GM21619 (cell line): ENCODE results near the gene PFN1.
"Not testable (repeated sequence)": the region's sequence is repeated elsewhere in the genome, so short reads cannot be mapped to it uniquely, and the experiment has no call there.

Experiments
- ATAC-seq: cut with Tn5 transposase; IDR thresholded peaks from one replicate; pipeline ENCODE4 v1.9.1; 2021; ENCODE audit not compliant: unreplicated experiment

The PFN1 gene

DNA sequence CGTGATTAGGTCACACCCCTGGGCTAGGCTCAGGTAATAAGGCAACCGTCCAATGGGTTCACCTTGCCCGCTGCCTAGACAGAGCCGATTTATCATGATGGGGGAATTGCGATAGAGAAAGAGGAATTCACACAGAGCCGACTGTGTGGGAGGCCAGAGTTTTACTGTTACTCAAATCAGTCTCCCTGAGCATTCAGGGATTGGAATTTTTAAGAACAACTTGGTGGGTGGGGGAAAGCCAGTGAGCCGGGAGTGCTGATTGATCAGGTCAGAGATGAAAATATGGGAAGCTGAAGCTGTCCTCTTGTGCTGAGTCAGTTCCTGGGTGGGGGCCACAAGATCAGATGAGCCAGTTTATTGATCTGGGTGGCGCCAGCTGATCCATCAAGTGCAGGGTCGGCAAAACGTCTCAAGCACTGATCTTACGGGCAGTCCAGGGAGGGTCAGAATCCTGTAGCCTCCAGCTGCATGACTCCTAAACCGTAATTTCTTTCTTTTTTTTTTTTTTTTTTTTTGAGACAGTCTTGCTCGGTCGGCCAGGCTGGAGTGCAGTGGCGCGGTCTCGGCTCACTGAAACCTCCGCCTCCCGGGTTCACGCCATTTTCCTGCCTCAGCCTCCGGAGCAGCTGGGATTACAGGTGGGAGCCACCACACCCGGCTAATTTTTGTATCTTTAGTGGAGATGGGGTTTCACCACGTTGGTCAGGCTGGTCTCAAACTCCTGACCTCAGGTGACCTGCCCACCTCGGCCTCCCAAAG lies 21.6 kb downstream of the PFN1 start:
- ATAC-seq, result not testable (repeated sequence)

DNA sequence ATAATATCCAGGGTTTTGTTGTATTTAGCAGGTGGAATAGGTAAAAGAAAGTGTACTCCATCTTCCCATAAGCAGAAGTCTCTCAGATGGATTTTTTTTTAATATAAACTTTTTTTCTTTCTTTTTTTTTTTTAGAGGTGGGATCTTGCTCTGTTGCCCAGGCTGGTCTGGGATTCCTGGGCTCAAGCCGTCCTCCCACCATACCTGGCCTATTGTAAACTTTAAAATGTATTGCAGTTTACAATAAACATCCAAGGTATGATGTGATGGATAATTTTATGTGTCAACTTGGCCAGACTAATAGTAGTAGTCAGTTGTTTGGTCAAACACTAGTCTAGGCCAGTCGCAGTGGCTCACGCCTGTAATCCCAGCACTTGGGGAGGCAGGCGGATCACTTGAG lies 27.0 kb downstream of the PFN1 start:
- no peak for ATAC-seq

DNA sequence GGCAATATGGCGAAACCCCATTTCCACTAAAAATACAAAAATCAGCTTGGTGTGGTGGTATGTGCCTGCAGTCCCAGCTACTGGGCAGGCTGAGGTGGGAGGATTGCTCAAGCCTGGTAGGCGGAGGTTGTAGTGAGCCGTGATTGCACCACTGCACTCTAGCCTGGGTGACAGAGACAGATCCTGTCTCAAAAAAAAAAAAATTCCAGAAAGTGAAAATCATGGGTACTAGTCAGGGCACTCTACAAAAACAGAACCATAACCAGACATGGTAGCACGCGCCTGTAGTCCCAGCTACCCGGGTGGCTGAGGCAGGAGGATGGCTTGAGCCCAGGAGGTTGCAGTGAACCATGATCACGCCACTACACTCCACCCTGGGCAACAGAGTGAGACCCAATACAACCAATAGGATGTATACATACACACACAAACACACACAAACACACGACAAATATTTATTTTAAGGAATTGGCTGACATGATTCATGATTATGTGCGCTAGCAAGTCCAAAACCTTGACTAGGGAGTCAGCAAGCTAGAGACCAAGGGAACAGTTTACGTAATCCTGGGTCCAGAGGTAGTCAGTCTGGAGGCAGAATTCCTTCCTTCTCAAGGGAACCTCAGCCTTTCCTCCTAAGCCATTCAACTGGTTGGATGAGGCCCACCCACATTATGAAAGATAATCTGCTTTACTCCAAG lies 27.8 kb downstream of the PFN1 start:
- ATAC-seq, result no peak

DNA sequence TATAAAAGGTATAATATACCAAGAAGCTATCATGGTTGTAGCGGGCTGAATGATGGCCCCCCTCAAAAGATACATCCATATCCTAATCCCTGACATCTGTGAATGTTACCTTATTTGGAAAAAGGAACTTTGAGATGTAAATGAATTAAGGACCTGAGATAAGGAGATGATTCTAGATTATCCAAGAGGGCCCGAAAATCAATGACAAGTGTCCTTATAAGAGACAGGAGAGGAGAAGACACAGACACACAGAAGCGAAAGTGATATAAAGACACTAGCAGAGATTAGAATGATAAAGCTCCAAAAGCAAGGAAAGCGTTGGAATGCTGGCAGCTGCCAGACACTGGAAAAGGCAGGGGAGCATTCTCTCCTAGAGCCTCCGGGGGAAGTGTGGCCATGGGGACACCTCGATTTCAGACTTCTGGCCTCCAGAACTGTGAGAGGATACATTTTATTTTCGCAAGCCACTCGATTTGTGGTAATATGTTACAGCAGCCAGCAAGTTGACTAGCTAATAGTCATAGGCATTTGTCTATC lies 28.8 kb downstream of the PFN1 start:
- ATAC-seq, result no peak

DNA sequence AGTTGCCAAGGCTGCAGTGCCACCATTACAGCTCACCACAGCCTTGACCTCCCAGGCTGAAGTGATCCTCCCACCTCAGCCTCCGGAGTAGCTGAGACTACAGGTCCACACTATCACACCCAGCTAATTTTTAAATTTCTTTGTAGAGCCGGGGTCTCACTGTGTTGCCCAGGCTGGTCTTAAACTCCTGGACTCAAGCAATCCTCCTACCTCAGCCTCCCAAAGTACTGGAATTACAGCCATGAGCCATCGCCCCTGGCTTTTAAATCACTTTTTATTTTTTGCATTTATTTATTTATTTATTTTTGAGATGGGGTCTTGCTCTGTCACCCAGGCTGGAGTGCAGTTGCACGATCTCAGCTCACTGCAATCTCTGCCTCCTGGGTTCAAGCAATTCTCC lies 33.8 kb downstream of the PFN1 start:
- not testable (repeated sequence) for ATAC-seq

DNA sequence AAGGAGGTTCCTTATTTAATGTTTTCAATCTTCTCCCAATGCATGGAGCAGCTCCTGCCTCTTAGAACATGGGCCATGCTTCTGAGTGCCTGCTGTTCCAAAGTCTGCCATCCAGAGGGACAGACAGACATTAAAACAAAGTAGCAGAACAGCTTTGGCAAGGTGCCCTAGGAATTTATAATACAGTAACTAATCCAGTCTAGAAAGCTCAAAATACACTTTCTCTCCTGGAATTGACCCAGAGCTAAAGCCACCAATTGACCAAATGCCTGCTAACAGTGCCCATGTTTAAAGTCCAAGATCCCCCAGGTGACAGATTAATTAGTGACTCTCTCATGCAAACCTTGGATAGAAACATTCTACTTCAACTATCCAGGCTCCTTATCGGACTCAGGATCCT lies 34.3 kb downstream of the PFN1 start:
- ATAC-seq, result no peak

DNA sequence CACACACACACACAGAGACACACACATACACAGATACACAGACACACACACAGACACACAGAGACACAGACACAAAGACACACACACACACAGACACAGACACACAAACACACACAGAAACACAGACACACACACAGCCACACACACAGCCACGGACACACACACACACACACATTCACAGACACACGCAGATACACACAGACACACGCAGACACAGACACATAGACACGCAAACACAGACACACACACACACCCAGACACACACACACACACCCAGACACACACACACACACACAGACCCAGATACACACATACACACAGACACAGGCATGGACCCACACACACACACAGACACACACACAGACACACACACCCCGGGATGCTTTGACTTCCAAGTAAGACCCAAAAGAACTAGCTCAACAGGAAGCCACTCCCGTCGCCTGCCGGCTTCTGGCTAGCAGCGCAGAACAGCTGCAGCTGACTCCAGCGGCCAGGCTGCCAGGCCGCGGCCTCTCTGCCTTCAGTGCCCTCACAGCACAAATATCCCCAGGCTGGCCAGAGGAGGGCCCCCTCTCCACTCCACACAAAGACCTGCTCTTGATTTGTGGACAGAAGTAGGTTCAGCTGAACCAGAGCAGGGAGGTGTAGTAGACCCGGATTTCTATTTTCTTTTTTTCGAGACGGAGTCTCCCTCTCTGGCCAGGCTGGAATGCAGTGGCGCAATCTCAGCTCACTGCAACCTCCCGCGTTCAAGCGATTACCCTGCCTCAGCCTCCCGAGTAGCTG lies 39.4 kb downstream of the PFN1 start:
- no peak for ATAC-seq

DNA sequence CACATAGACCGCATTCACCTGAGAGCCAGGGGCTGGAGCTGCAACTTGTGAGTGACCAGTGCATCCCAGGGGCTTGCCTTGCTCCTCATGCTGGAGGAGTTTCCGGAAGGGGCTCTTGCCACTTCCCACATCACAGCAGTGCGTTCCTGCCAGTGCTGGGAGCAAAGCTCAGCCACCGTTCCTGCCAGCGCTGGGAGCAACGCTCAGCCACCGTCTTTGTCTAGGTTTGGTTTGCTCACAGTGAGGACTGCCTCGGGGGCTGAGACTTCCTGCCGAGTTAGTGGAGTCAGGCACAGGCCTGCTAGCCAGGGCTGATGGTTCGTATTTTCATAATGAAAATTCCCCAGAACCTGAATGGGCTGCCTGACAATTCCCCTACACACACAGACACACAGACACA lies 40.0 kb downstream of the PFN1 start:
- ATAC-seq, result no peak

DNA sequence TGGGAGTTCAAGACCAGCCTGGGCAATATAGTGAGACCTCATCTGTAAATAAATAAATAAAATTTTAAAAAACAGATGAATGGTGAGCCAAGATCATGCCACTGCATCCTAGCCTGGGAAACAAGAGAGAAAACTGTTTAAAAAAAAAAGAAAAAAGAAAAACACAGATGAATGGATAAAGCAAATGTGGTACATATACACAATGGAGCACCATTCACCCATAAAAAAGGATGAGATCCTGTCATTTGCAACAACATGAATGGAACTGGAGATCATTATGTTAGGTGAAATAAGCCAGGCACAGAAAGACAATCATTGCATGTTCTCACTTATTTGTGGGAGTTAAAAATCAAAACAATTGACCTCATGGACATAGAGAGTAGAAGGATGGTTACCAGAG lies 41.7 kb downstream of the PFN1 start:
- ATAC-seq, result not testable (repeated sequence)

DNA sequence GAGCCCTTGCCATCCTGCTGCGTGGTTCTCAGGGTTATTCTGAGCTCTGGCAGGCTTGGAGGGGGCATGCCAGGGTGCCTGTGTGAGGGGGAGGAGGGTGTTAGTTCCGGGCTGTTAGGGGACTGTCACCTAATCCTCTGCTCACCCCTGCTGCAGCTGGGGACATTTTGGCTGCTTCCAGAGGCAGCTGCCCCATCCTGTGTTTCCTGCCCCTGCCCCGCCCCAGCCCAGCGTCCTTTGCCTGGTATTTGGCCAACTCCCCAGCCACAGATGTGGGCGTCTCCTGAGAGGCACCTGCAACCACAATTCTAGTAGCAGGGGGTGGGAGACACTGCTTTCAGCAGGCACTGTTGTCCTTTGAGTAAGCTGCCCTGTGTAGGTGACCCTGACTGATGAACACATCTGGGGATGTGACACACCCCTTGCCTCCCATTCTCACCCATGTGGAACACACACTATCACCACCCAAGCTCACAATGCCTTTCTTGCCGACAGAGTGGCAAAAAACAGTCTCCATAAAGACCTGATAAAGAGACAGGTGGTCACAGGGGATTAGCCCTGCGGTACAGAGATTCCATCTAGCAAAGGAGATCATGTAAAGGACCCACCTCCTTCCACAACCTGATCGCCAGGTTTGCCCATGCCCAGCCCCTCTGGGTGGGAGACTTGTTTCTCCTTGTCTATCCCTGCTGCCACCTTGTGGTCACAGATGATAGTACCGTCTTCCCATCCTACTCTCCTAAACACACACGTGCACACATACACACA lies 45.1 kb downstream of the PFN1 start, which contains the start of gene CHRNE:
Gene CHRNE (minus strand): TSS at position 48 of the 768 bp plus-strand sequence. CDS start 35 bp downstream, at position 13.
- ATAC-seq, result no peak

DNA sequence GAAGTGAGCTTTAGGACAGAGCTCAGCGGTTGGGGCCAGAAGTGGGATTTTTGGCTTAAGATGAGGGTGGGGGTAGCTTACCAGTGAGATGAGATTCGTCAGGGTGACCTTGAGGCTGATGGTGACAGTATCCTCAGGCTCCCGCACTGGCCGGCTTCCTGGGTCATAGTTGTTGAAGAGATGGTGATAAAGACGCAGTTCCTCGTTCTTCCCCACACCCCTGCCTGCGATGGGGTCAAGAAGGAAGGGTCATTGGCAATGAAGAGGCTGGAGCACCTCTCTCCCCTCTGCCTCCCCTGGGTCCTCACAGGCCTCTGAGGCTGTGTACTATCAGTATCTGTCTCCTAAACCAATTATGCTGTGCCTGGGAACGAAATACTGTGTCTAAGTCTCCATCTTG lies 45.8 kb downstream of the PFN1 start:
- ATAC-seq, result no peak

DNA sequence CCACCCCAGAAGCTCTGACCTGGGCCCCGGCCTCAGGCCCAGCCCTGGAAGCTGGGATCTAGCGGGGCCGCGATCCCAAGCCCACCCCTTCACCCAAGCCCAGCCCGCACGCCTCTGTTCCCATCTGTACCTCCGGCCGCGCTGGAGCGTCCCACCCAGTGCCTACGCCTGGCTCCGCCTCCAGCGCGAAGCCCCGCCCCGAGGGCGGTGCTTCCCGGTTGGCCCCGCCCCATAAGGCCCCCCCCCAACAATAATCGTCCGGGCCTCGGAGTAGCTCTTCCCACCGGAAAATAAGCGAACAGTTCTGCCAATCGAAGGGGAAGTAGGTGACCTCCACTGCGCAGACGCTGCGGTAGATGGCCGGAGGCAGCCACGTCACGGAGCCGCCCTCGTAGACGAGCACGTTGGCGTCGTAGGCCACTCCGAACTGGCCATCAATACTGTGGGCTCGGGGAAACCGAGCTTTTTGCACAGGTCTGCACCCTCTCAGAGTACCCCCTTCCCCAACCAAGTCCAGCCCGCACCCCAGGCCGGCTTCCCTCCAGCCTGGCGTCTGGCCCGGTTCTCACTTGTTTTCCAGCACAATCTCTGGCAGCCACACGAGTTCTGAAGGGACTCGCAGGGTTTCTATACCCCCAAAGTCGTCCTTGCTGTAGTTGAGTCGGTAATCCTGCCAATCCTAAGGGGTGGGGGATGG lies 46.5 kb downstream of the PFN1 start:
- no peak for ATAC-seq

DNA sequence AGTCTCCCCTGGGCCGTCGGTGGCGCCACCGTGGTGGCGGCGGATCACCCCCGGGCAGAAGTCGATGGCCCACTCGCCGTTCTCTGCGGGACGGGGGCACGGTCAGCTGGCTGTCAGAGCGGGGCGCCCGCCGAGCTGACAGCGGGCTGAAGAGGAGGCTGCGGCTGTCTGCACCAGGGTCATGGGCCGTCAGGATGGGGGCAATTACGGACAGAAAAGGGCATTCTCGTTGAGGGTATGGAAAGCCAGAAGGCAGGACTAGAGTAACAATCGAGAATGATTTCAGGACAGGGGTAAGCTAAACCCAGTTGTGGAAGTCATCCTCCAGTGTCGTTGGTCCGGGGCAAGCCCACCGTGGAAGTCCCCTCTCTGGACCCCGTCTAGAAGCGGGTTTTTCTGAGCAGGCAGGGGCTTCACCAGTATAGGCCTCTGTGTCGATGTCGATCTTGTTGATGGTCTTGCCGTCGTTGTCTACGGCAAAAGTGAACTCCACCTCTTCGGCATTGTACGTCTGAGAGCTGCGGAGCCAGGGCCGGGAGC lies 47.2 kb downstream of the PFN1 start:
- no peak for ATAC-seq

DNA sequence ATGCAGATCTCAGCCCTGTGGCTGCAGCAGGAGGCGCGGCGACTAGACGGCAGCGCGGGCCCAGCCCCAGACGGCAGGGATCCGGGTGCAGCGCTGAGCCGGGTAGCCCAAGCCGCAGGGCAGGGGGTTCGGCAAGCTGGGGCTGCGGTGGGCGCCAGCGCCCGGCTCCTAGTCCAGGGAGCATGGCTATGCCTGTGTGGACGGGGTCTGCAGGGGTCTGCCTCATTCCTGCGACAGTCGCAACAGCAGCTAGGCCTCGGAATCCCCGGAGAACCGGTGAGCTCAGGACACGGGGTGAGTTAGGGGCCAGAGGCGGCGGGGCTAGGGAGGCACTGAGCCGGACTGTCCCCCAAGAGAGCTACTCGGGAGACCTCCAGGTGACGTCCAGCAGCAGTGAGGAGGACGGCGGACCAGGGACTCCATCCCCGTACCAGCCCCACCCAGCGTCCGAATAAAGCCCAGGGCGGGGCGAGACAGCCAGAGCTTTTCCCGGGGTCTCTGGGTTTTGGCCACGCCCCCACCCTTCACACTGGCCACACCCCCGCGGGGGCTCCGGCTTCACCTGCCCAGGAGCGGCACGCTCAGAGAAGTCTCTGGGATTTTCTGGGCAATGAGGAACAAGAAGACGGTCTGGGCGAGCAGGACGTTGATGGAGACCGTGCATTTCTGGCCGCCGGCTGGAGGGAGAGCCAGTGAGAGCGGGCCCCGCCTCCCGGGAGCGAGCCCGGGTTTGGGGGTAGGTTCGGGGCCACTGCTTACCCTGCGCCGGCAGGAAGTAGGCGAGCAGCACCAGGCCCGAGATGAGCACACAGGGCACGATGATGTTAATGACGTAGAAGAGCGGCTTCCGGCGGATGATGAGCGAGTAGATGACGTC lies 47.9 kb downstream of the PFN1 start:
- no peak for ATAC-seq

DNA sequence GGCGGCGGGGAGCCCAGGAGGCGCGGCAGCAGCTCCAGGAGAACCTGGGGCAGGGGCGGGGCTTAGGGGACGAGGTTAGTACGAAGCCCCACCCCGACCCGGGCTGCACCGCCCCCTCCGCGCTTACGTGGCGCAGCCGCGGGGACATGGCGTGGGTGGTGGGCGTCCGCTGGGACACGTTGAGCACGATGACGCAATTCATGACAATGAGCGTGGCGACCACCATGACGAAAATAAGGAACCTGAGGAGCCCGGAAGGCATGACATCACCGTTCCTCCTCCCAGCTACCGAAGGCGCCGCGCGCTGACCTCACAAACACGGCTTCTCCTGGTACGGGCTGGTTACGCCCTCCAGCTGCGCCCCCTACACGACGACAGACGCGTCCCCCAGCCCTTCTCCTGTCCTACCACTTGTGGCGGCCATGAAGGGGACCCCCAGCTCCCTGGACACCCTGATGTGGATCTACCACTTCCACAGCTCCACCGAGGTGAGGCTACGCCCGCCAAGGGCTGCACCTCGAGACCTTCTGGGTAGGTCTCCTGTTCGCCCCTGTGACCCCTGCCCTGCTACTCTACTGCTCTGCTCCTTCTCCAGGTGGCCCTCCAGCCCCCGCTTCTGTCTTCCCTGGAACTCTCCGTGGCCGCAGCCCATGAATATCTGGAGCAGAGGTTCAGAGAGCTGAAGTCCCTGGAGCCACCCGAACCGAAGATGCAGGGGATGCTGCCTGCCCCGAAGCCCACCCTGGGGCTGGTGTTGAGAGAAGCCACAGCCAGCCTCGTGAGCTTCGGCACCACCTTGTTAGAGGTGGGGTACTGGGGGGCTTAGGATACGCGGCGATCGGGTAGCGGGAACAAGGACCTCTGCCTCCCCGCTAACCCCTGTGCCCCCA lies 48.7 kb downstream of the PFN1 start, which contains the start of gene C17orf107:
Gene C17orf107 (plus strand): TSS at position 196 of the 890 bp plus-strand sequence. CDS start 227 bp downstream, at position 423.
- peak; percentile 37 for ATAC-seq

DNA sequence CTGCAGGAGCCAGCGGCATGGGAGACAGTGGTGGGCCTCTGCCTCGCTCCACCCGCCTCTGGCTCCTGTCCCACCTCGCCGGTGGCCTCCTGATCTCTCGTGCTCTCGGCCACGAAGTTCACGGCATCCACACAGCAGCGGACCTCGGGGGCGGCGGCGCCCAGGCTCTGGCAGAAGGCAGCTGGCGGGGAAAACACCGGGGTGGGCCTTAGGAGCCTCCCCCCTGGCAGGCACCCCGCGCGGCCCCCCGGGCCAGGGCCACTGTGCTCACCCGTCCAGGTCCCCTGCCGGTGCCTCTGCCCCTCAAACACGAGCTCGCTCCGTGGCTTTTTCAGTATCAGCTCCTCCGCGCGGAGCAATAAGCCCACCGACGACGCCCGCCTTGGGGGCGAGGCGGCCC lies 49.4 kb downstream of the PFN1 start:
- no peak for ATAC-seq

DNA sequence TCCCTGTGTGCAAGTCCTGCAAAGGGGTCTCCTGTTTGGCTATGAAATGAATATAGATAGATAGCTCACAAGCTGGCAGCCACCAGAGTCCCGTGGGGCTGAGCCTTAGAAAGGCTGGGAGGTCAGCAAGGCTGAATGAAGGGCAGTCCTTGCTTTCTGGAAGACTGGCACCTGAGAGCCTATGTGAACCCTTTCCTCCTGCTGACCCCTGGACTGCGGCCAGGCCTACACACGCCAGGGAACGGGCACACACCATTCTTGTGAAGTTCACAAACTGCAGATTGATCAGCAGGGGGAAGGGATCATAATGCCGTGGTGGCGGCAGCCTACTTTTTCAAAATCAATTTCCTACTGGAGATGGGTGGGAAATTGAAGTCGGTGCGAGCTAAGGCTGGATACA lies 50.0 kb downstream of the PFN1 start:
- ATAC-seq, result no peak

DNA sequence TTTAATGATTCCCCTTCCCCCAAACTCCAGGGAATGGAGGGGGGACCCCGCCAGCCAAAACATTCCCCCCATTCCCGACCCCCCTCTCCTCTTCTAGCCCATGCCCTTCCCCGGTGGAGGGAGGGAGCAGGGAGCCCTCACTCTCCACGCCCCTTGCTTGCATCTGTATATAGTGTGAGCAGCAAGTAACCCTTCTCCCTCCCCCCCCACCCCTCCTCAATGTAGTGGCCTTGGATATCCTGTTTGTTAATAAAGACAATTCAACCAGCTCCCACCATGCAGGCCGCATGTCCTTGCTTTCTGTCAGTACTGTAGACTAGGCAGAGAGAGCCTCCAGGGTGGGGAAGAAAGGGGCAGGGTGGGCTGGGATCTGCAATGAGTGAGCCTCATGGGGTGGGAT lies 50.5 kb downstream of the PFN1 start:
- no peak for ATAC-seq
